GM23338 (cell line): ENCODE measurements around the gene FBXW2. TPM values are rescaled to one million over a fixed set of nuclear protein-coding genes. Genes with fewer than 3 reads are reported as not detected.

Experiments used
- ATAC-seq: fragments of 200-7000 bp; cut with Tn5 transposase; 3 replicates; pipeline ENCODE4 v1.9.1; 2020
- DNase-seq: peaks from one replicate; pipeline ENCODE4 v3.0.0-alpha.2; 2015; ENCODE audit warnings: low spot score
- H2AFZ ChIP-seq: fragments of 200-600 bp; sonication (generic); 2 replicates; pipeline ENCODE4 v1.8.0; 2016; ENCODE audit warnings: antibody characterized with exemption, mild to moderate bottlenecking, moderate library complexity
- H3F3A ChIP-seq: fragments of 200-600 bp; sonication (generic); replicated peaks from 2 replicates; pipeline ENCODE4 v1.8.0; 2017; ENCODE audit warnings: antibody characterized with exemption, mixed run types, low read depth
- H3K27ac ChIP-seq: fragments of 200-600 bp; sonication (generic); 2 replicates; pipeline ENCODE4 v1.6.1; 2016; ENCODE audit warnings: low read depth
- H3K27me3 ChIP-seq: fragments of 200-600 bp; sonication (generic); 2 replicates; pipeline ENCODE4 v1.8.0; 2016; ENCODE audit warnings: mild to moderate bottlenecking, mixed run types, moderate library complexity; ENCODE audit not compliant: insufficient read depth
- H3K36me3 ChIP-seq: fragments of 200-600 bp; sonication (generic); 2 replicates; pipeline ENCODE4 v1.8.0; 2016; ENCODE audit warnings: mild to moderate bottlenecking; ENCODE audit not compliant: insufficient read depth
- H3K4me1 ChIP-seq: fragments of 200-600 bp; sonication (generic); 2 replicates; pipeline ENCODE4 v1.8.0; 2016; ENCODE audit warnings: mild to moderate bottlenecking, moderate library complexity; ENCODE audit not compliant: insufficient read depth
- H3K4me2 ChIP-seq: fragments of 200-600 bp; sonication (generic); 2 replicates; pipeline ENCODE4 v1.7.1; 2017; ENCODE audit warnings: mixed run types
- H3K4me3 ChIP-seq: fragments of 200-600 bp; sonication (generic); 2 replicates; pipeline ENCODE4 v1.6.1; 2016; ENCODE audit warnings: mixed run types
- H3K79me2 ChIP-seq: fragments of 200-600 bp; sonication (generic); replicated peaks from 2 replicates; pipeline ENCODE4 v1.8.0; 2017; ENCODE audit warnings: mild to moderate bottlenecking; ENCODE audit not compliant: insufficient read depth
- H3K9me2 ChIP-seq: fragments of 200-600 bp; sonication (generic); 2 replicates; pipeline ENCODE4 v1.8.0; 2017; ENCODE audit not compliant: insufficient read depth
- H4K20me1 ChIP-seq: fragments of 200-600 bp; sonication (generic); replicated peaks from 2 replicates; pipeline ENCODE4 v1.8.0; 2017; ENCODE audit warnings: mild to moderate bottlenecking; ENCODE audit not compliant: insufficient read depth
- H3K27ac Mint-ChIP-seq: 2 replicates; pipeline ENCODE4 v1.8.0; 2020; ENCODE audit warnings: inconsistent platforms, mild to moderate bottlenecking, moderate library complexity, mixed read lengths
- H3K27me3 Mint-ChIP-seq: 3 replicates; pipeline ENCODE4 v1.8.0; 2022; ENCODE audit warnings: low read depth, mild to moderate bottlenecking, moderate library complexity, mixed read lengths, inconsistent platforms; ENCODE audit not compliant: insufficient read depth, poor library complexity
- H3K36me3 Mint-ChIP-seq: 3 replicates; pipeline ENCODE4 v1.8.0; 2021; ENCODE audit warnings: low read depth, mild to moderate bottlenecking, inconsistent platforms, moderate library complexity, mixed read lengths
- H3K4me1 Mint-ChIP-seq: 3 replicates; pipeline ENCODE4 v1.8.0; 2020; ENCODE audit warnings: mild to moderate bottlenecking, inconsistent platforms, mixed read lengths
- H3K4me3 Mint-ChIP-seq: 3 replicates; pipeline ENCODE4 v1.8.0; 2021; ENCODE audit warnings: moderate library complexity, mild to moderate bottlenecking, inconsistent platforms, mixed read lengths
- H3K9me3 Mint-ChIP-seq: 3 replicates; pipeline ENCODE4 v1.8.0; 2020; ENCODE audit warnings: moderate library complexity, mild to moderate bottlenecking, inconsistent platforms, mixed read lengths
- CREB1 ChIP-seq: fragments of 250-450 bp; sonication (Bioruptor Pico); IDR thresholded peaks from 2 replicates; pipeline ENCODE4 v1.5.0; 2020; ENCODE audit warnings: low read depth, mild to moderate bottlenecking, moderate library complexity
- EZH2phosphoT487 ChIP-seq: fragments of 200-600 bp; sonication (generic); IDR thresholded peaks from one replicate; pipeline ENCODE4 v1.8.1; 2018; ENCODE audit warnings: antibody characterized with exemption; ENCODE audit not compliant: unreplicated experiment
- JUNB ChIP-seq: IDR thresholded peaks from one replicate; pipeline ENCODE4 v1.6.1; 2016; ENCODE audit warnings: antibody characterized with exemption; ENCODE audit not compliant: unreplicated experiment
- POLR2AphosphoS5 ChIP-seq: IDR thresholded peaks from 2 replicates; pipeline ENCODE4 v1.6.1; 2016; ENCODE audit warnings: antibody characterized with exemption, low read depth
- REST ChIP-seq: IDR thresholded peaks from one replicate; pipeline ENCODE4 v1.6.1; 2018; ENCODE audit warnings: antibody characterized with exemption; ENCODE audit not compliant: unreplicated experiment
- ZNF331 ChIP-seq: fragments of 250-450 bp; sonication (Bioruptor Pico); IDR thresholded peaks from 2 replicates; pipeline ENCODE4 v1.5.0; 2020; ENCODE audit warnings: low read depth, mild to moderate bottlenecking, moderate library complexity
- long read RNA-seq: library from polyadenylated mRNA; unstranded; transcript quantifications from one replicate; pipeline ENCODE4 v2.0.0, GENCODE V29; 2020; ENCODE audit not compliant: unreplicated experiment
- polyA plus RNA-seq: library from polyadenylated mRNA; unstranded; fragments of >200 nt; fragmentation: Nextera tagmentation; extraction: Ambion mirVana; gene quantifications from 2 replicates; pipeline ENCODE4 v1.2.1, GENCODE V29; 2016
- total RNA-seq: library from RNA; depleted of rRNA; stranded (reverse); fragments of >200 nt; shearing (Covaris generic); gene quantifications from 2 replicates; pipeline ENCODE4 v1.2.3, GENCODE V29; 2014; rRNA removed
- TF ChIP-seq, protein P1 (sequence below): IDR thresholded peaks from 2 replicates; pipeline ENCODE4 v1.6.1; 2016; ENCODE audit warnings: antibody characterized with exemption

Gene FBXW2, protein sequence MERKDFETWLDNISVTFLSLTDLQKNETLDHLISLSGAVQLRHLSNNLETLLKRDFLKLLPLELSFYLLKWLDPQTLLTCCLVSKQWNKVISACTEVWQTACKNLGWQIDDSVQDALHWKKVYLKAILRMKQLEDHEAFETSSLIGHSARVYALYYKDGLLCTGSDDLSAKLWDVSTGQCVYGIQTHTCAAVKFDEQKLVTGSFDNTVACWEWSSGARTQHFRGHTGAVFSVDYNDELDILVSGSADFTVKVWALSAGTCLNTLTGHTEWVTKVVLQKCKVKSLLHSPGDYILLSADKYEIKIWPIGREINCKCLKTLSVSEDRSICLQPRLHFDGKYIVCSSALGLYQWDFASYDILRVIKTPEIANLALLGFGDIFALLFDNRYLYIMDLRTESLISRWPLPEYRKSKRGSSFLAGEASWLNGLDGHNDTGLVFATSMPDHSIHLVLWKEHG
- total RNA-seq (47.6 and 55.2 TPM in 2 replicates), polyA plus RNA-seq (7.4 and 10.0 TPM in 2 replicates)
- long read RNA-seq, full-length matches to known transcripts, result 6 of 13 reads
- long read RNA-seq, partial matches to known transcripts, result 0 of 13 reads
- long read RNA-seq, other reads (novel, unspliced or antisense), result 7 of 13 reads

- TF ChIP-seq EZH2phosphoT487, result no peak
- TF ChIP-seq, protein P1, sequence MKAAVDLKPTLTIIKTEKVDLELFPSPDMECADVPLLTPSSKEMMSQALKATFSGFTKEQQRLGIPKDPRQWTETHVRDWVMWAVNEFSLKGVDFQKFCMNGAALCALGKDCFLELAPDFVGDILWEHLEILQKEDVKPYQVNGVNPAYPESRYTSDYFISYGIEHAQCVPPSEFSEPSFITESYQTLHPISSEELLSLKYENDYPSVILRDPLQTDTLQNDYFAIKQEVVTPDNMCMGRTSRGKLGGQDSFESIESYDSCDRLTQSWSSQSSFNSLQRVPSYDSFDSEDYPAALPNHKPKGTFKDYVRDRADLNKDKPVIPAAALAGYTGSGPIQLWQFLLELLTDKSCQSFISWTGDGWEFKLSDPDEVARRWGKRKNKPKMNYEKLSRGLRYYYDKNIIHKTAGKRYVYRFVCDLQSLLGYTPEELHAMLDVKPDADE, result peak; percentile 93
- TF ChIP-seq CREB1, result peak; percentile 96
- peak; percentile 99 for TF ChIP-seq POLR2AphosphoS5
- peak within 1 kb of the TSS; percentile 95 for H3K4me3 ChIP-seq
- H3K79me2 ChIP-seq, result peaks cover 49% of the 10 kb centered on the region
These were observed at the start of gene FBXW2 for GRCh38 chr9:120792898-120793765. Gene FBXW2, minus strand, starts transcription at chr9:120793416. Its CDS starts 5,158 bp downstream, at chr9:120788258.

GRCh38 chr9:120841930-120842684 is 48.9 kb upstream of the FBXW2 start:
- DNase-seq, result peak; percentile 29
- Histone ChIP-seq H3K4me2 (peak overlapping the region; percentile 99), H3K4me1 (peaks cover 12% of the 10 kb centered on the region), H3K27me3 (no peaks in the 10 kb centered on the region), H3K36me3 (peaks cover 4% of the 10 kb centered on the region; the same call in 1 of the 2 replicates), H3K9me2 (no peaks in the 10 kb centered on the region), H3K27ac (peak overlapping the region; percentile 93), H3K79me2 (peaks cover 72% of the 10 kb centered on the region), H4K20me1 (peaks cover 3% of the 10 kb centered on the region; the same call in 1 of the 2 replicates), H3F3A (no peaks in the 10 kb centered on the region), H3K4me3 (peak overlapping the region; percentile 96), H2AFZ (peak overlapping the region; percentile 84)
- peaks cover 25% of the 10 kb centered on the region for H3K4me1 Mint-ChIP-seq
- peaks cover 9% of the 10 kb centered on the region for H3K27me3 Mint-ChIP-seq
- peak overlapping the region; percentile 99 for H3K4me3 Mint-ChIP-seq
- peak; percentile 4; the same call in 2 of the 3 replicates for ATAC-seq
- peak overlapping the region; percentile 100 for H3K27ac Mint-ChIP-seq
- H3K9me3 Mint-ChIP-seq, result no peaks in the 10 kb centered on the region
- H3K36me3 Mint-ChIP-seq, result peaks cover 22% of the 10 kb centered on the region
- TF ChIP-seq, protein P1, result no peak
- TF ChIP-seq JUNB (no peak), ZNF331 (no peak), REST (no peak)

More at GRCh38 chr9:120792898-120793765, at the start of gene FBXW2:
- Mint-ChIP-seq H3K4me3 (peak within 1 kb of the TSS; percentile 94), H3K36me3 (peaks cover 16% of the 10 kb centered on the region; the same call in 2 of the 3 replicates), H3K27me3 (peaks cover 1% of the 10 kb centered on the region), H3K27ac (peak within 1 kb of the TSS; percentile 96), H3K4me1 (peaks cover 12% of the 10 kb centered on the region; the same call in 2 of the 3 replicates), H3K9me3 (no peaks in the 10 kb centered on the region)
- Histone ChIP-seq H3K4me2 (peak within 1 kb of the TSS; percentile 98), H3F3A (peaks cover 5% of the 10 kb centered on the region; the same call in 1 of the 2 replicates), H2AFZ (peak within 1 kb of the TSS; percentile 99), H3K36me3 (no peaks in the 10 kb centered on the region), H3K27me3 (no peaks in the 10 kb centered on the region), H4K20me1 (0 out of 2 replicates have a peak, but pooled peaks cover 1% of the 10 kb centered on the region), H3K4me1 (peaks cover 10% of the 10 kb centered on the region; the same call in 1 of the 2 replicates), H3K27ac (peak within 1 kb of the TSS; percentile 99), H3K9me2 (no peaks in the 10 kb centered on the region)
- ATAC-seq (peak; percentile 97), DNase-seq (peak; percentile 97)
